Measurements from ENCODE around the gene NUP62.
A peak's percentile ranks its signal among the peaks of the same experiment; 100 is the strongest.

The NUP62 gene

GRCh38 chr19:49866933-49867782 is 62.1 kb downstream of the NUP62 start, which contains the start of gene PNKP:
Gene PNKP (minus strand): TSS chr19:49867576. CDS start chr19:49867204, 372 bp downstream.
- peak; percentile 74 to 85 for DNase-seq (ENCODE audit: low read depth in 2 of 2)

- no peak for DNase-seq (ENCODE audit: low read depth in 2 of 2)
Observed at GRCh38 chr19:49864890-49865289, 64.4 kb downstream of the NUP62 start.

GRCh38 chr19:49863935-49864320 is 65.4 kb downstream of the NUP62 start:
- DNase-seq (ENCODE audit: low read depth in 2 of 2) = no peak

- no peak for DNase-seq (ENCODE audit: low read depth in 2 of 2)
Observed at GRCh38 chr19:49863254-49863934, 65.9 kb downstream of the NUP62 start.

- no peak for DNase-seq (ENCODE audit: low read depth in 2 of 2)
Observed at GRCh38 chr19:49862391-49863253, 66.7 kb downstream of the NUP62 start.

GRCh38 chr19:49861541-49862378 is 67.5 kb downstream of the NUP62 start:
- DNase-seq (ENCODE audit: low read depth in 2 of 2) = no peak

- no peak for DNase-seq (ENCODE audit: low read depth in 2 of 2)
Observed at GRCh38 chr19:49861107-49861506, 68.2 kb downstream of the NUP62 start.

- DNase-seq (ENCODE audit: low read depth in 2 of 2) = no peak
Observed at GRCh38 chr19:49860336-49861102, 68.8 kb downstream of the NUP62 start.

- no peak for DNase-seq (ENCODE audit: low read depth in 2 of 2)
Observed at GRCh38 chr19:49859682-49860335, 69.5 kb downstream of the NUP62 start.

GRCh38 chr19:49858088-49858985 is 71.0 kb downstream of the NUP62 start:
- no peak for DNase-seq (ENCODE audit: low read depth in 2 of 2)

- no peak for DNase-seq (ENCODE audit: low read depth in 2 of 2)
Observed at GRCh38 chr19:49857838-49858087, 71.5 kb downstream of the NUP62 start.

- DNase-seq (ENCODE audit: low read depth in 2 of 2) = no peak
Observed at GRCh38 chr19:49857061-49857837, 72.1 kb downstream of the NUP62 start.
